ENCODE data around the gene PNPLA3.

- TF ChIP-seq CTCF (IDR thresholded peaks at IDR 0.05) (no peak), POLR2A (IDR thresholded peaks at IDR 0.05) (no peak)
These were observed 28.4 kb downstream of the PNPLA3 start for GRCh38 chr22:43951966-43952365.
